GM21717 (cell line): Measurements from ENCODE around the gene PSMA3.

Experiments
- ATAC-seq: cut with Tn5 transposase; IDR thresholded peaks from one replicate; pipeline ENCODE4 v1.9.1; 2021; ENCODE audit warnings: mild to moderate bottlenecking, moderate library complexity; ENCODE audit not compliant: unreplicated experiment

PSMA3 gene

GRCh38 chr14:58298477-58299400, 54.1 kb downstream of the PSMA3 start, which contains the start of gene ARID4A:
Gene ARID4A, plus strand, starts transcription at chr14:58298555. Its CDS starts 1,300 bp downstream, at chr14:58299855.
- peak; percentile 17 for ATAC-seq

DNA sequence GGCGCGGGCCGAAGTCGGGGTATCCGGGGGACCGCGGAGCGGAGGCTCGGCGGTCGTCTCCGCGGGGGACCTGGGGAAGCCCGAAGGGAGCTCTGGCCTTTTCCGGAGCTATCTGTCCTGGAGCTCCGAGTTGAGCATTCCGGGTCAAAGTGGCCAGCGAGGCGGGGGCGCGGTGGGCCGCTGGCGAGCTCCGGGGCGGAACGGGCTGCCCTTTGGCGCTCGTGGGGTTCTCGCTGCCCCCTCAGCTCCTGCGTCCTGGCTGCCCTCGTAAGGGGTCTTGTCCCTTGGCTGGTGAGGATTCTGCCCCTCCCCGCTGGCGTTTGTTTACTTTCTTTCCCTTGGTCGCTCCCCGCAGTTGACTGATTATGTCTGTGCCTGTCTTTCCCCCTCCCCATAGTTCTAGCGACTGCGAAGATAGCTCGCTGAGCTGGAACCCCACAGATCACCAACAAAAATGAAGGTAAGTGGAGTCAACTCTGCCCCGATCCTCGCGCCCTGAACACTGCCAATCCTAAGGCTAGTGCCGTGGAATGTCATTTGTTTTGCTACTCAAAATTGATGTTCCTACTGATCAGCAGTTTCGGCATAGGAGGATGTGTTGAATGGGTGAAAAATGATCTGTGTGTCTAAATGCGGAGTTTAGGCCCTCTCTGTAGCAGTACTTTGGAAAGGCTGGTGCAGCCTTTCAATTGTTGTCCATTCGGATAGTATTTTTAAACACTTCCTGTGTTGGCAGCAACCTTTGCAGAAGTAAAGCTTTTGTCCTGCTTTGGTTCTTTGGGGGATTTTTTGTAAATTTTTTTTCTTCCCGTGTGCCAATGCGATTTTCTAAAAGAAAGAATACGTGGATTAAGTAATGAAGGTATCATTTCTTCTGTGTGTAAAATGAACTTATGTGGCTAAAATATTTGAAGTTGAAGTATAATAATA, 55.0 kb downstream of the PSMA3 start:
- no peak for ATAC-seq

GRCh38 chr14:58301416-58301815, 56.8 kb downstream of the PSMA3 start:
- ATAC-seq: no peak

- no peak for ATAC-seq
These were observed 61.1 kb downstream of the PSMA3 start for GRCh38 chr14:58305730-58306129.

GRCh38 chr14:58307597-58308316, 63.1 kb downstream of the PSMA3 start:
- ATAC-seq: no peak

GRCh38 chr14:58309086-58309485, 64.4 kb downstream of the PSMA3 start:
- no peak for ATAC-seq

DNA sequence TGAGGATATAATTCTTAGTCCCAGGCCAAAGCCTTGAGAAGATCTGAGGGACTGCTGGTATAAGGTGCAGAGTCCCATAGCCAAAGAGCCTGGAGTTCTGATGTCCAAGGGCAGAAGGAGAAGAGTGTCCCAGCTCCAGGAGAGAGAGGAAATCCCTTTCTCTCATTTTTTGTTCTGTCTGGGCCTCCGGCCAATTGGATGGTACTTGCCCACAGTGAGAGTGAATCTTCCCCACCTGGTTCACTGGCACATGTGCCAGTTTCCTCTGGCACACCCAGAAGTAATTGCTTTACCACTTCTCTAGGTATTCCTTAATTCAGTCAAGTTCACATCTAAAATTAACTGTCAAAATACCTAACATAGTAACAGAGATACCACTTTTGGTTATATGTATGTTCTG, 69.1 kb downstream of the PSMA3 start:
- ATAC-seq: no peak

GRCh38 chr14:58315606-58316005, 71.0 kb downstream of the PSMA3 start:
- ATAC-seq: no peak
